ENCODE results near the gene DGKI. TPM values are rescaled to one million over a fixed set of nuclear protein-coding genes. Genes with fewer than 3 reads are reported as not detected.

Gene DGKI
- total RNA-seq, 1 donor from 2014 or later = 1.3 TPM

DNA sequence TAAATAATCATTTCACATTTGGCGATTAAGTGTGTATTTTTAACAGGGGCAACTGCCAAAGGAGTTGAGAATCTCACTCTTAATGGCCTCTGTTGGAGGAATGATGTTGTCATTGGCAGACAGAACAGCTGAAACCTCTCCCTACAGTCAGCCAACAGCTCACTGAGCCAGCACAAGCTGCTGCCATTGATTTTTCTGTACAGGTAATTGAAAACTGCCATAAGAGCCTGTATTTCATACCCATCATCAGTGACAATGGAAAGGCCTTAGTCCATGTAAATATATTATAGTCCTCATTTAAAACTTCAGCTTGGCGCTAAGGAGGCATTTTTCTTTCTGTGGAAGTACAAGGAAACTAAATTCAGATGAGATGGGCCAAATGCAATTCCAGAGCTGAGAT is 475.2 kb downstream of the DGKI start:
- TF ChIP-seq, protein P1, sequence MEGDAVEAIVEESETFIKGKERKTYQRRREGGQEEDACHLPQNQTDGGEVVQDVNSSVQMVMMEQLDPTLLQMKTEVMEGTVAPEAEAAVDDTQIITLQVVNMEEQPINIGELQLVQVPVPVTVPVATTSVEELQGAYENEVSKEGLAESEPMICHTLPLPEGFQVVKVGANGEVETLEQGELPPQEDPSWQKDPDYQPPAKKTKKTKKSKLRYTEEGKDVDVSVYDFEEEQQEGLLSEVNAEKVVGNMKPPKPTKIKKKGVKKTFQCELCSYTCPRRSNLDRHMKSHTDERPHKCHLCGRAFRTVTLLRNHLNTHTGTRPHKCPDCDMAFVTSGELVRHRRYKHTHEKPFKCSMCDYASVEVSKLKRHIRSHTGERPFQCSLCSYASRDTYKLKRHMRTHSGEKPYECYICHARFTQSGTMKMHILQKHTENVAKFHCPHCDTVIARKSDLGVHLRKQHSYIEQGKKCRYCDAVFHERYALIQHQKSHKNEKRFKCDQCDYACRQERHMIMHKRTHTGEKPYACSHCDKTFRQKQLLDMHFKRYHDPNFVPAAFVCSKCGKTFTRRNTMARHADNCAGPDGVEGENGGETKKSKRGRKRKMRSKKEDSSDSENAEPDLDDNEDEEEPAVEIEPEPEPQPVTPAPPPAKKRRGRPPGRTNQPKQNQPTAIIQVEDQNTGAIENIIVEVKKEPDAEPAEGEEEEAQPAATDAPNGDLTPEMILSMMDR (IDR thresholded peaks at IDR 0.05; ENCODE audit: borderline replicate concordance) = no peak
- Histone ChIP-seq H3K27me3 (ENCODE audit: low read depth) (no peaks in the 10 kb centered on the region), H3K27ac (replicated peaks) (no peak overlapping the region), H3K4me3 (no peak overlapping the region), H3K36me3 (no peaks in the 10 kb centered on the region), H3K9me3 (replicated peaks) (peaks cover under 1% of the 10 kb centered on the region), H3K4me1 (no peaks in the 10 kb centered on the region)
- DNase-seq = no peak
- intact Hi-C loops (cut with micrococcal nuclease) = no loop called here

DNA sequence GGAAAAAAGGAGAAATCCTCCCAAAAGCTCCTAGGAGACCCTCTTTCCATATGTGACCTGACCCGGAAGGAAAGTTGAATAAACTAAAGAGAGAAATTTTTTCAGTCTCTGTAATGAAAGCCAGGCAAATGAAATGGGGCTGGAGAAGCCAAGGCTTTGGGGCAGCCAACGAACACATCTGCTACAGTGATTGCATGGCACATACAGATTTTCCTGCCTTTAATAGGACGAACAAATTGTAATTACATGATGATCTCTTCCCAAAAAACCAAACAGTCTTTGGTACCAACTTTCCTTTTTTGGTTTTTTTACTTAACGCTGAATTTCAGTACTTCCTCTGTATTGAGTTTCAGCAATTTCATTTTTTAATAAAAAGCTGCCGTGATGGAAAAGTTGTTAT is 479.8 kb downstream of the DGKI start:
- Histone ChIP-seq H3K4me1 (no peaks in the 10 kb centered on the region), H3K27me3 (ENCODE audit: low read depth) (no peaks in the 10 kb centered on the region), H3K36me3 (no peaks in the 10 kb centered on the region), H3K27ac (replicated peaks) (no peak overlapping the region), H3K9me3 (replicated peaks) (peaks cover 5% of the 10 kb centered on the region), H3K4me3 (no peak overlapping the region)
- DNase-seq = no peak
- intact Hi-C loops (cut with micrococcal nuclease) = no loop called here
- TF ChIP-seq, protein P1 (IDR thresholded peaks at IDR 0.05; ENCODE audit: borderline replicate concordance) = no peak

DNA sequence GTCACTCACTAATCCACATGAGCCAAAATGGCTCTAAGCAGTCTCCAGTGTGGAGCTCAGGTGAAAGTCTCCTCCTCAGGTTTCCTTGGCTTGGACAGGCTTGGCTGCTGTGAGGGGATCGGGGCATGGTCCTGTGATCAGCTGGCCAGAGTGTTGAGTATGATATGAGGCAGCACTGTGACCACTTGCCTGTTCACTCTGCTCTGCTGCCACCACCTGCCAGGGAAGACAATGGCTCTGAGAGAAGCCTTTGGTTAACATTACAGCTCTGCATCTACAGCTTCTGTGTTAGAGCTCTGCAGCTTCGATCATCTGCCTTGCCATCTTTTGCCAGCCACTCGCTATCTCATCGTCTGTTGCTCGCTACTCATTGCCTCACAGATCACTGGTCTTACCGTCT is 483.1 kb downstream of the DGKI start:
- Histone ChIP-seq H3K27me3 (ENCODE audit: low read depth) (no peaks in the 10 kb centered on the region), H3K27ac (replicated peaks) (no peak overlapping the region), H3K4me3 (no peak overlapping the region), H3K36me3 (no peaks in the 10 kb centered on the region), H3K4me1 (no peaks in the 10 kb centered on the region), H3K9me3 (replicated peaks) (peaks cover 37% of the 10 kb centered on the region)
- DNase-seq = no peak
- TF ChIP-seq, protein P1 (IDR thresholded peaks at IDR 0.05; ENCODE audit: borderline replicate concordance) = no peak
- intact Hi-C loops (cut with micrococcal nuclease) = no loop called here

DNA sequence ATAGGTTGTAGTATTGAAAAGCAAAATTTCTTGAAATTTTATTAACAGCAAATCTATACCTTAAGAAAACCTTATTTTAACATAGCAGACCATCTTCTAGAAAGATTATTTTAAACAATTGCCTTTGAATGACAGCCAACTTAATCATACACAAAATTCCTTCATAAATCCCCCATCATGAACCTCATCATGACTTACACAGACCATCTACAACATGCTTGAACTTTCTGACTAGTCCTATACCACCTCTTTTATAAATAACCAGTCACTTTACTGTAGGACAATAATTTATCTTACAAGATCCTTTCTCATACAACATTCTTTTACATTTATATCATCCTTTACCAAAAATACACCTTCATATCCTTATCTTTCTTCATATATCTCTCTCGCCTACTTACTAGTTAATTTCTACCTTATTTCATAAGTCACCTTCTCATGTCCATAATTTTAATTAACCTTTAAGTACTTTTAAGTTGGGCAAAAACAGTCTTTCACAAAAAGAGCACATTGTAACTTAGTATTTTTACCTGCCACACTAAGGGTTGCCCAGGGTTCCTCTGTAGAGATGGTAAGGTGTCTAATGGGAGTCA is 486.6 kb downstream of the DGKI start:
- Histone ChIP-seq H3K9me3 (replicated peaks) (peaks cover 43% of the 10 kb centered on the region), H3K36me3 (no peaks in the 10 kb centered on the region), H3K27me3 (ENCODE audit: low read depth) (no peaks in the 10 kb centered on the region), H3K4me1 (no peaks in the 10 kb centered on the region), H3K4me3 (no peak overlapping the region), H3K27ac (replicated peaks) (no peak overlapping the region)
- intact Hi-C loops (cut with micrococcal nuclease) = no loop called here
- TF ChIP-seq, protein P1 (IDR thresholded peaks at IDR 0.05; ENCODE audit: borderline replicate concordance) = no peak
- DNase-seq = no peak

DNA sequence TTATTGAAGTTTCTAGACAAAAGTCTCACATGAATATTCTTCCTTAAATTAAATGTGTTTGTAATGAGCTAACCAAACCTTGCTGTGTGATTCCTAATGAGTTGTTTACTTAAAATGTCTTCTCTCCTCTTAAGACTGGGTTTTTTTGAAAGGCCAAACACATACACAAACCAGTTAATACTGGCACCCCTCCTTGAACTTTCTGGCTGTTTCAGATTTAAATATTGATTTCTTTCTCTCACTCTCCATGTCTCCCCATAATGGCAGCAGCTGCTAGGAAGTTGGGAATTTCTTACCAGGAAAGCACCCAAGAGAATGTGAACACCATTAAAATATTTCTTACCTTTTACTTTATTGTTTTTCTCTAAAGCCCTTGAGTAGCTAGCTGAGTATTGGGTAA is 491.8 kb downstream of the DGKI start:
- intact Hi-C loops (cut with micrococcal nuclease) = no loop called here
- TF ChIP-seq, protein P1 (IDR thresholded peaks at IDR 0.05; ENCODE audit: borderline replicate concordance) = no peak
- H3K4me1 ChIP-seq = no peaks in the 10 kb centered on the region

More for the DNA sequence above, 491.8 kb downstream of the DGKI start:
- Histone ChIP-seq H3K27ac (replicated peaks) (no peak overlapping the region), H3K4me3 (no peak overlapping the region), H3K27me3 (ENCODE audit: low read depth) (no peaks in the 10 kb centered on the region), H3K36me3 (no peaks in the 10 kb centered on the region), H3K9me3 (replicated peaks) (peaks cover 19% of the 10 kb centered on the region)
- no peak for DNase-seq

Measured in left ventricle myocardium inferior (tissue), 1 donor.